ENCODE measurements around the gene SLC6A8. TPM values are rescaled to one million over a fixed set of nuclear protein-coding genes. Genes with fewer than 3 reads are reported as not detected.
"Not testable (repeated sequence)": the region's sequence is repeated elsewhere in the genome, so short reads cannot be mapped to it uniquely, and the experiment has no call there.

Gene SLC6A8
- polyA plus RNA-seq, 12 donors: 24.6 to 44.9 (median 28.9) TPM; not detected in 1

DNA sequence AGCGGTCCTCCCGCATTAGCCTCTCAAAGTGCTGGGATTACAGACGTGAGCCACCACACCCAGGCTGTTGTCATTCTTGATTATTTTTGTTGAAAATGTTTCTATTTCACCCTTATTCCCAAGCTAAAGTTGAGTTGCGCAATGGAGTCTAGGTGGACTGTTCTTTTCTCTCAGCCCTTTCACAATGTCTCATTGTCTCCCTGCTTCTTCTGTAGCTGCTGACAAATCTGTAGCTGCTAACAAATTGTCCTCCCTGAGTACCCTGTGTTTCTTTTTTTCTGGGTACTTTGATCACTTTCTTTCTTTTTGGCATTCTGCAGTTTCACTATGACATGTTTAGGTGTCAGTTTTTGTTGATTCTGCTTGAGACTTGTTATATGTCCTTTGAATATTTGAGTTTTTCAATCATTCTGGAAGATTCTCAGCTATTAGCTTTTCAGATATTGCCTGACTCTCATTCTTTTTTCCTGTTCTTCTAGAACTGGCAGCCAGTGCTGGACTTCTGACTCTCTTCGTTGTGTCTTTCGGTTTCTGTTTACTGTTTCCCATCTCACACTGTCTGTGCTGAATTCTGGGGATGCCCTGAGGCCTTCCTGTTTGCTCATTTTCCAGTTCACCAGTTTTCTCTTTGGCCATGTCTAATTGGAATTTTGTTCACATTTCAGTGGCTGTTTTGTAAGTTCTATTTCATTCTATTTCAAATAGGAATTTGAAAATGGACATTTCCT, 43.6 kb downstream of the SLC6A8 start:
- no peak for DNase-seq

DNA sequence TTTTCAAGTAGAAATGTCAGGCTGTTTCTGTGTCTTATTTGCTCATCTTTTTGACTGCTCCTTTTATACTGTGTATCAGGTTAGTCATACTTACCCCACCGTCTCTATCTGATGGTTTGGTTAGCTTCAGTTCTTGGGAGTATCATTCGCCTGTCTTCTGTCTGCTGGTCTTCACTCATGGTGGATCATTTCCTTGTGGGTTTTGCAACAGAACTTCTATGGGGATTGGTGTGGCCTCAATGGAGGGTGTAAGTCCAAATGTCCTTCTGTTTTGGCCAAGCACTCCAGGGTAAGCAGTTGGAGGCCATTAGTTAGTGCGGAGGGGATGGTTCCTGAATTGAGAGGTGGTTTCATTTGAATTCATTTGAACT, 44.1 kb downstream of the SLC6A8 start:
- DNase-seq: no peak

DNA sequence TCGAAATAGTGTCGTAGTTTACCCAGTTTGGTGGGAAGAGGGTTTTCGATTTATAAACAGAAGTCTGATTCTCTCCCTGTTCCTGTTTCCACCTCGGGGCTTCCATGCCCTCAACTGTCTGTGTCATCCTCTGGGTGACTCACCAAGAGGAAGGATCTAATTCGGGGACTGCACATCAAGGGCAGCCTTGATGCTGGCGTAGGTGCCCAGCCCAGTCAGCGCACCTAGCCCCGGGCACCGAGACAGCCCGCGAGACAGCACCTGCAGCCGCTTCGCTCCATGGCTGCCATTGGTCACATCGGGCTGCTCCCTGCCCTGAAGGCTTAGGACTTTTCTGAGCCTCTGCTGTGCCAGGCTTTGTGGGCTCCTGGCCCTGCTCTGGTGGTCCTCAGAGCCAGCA, 44.7 kb downstream of the SLC6A8 start:
- DNase-seq: no peak

DNA sequence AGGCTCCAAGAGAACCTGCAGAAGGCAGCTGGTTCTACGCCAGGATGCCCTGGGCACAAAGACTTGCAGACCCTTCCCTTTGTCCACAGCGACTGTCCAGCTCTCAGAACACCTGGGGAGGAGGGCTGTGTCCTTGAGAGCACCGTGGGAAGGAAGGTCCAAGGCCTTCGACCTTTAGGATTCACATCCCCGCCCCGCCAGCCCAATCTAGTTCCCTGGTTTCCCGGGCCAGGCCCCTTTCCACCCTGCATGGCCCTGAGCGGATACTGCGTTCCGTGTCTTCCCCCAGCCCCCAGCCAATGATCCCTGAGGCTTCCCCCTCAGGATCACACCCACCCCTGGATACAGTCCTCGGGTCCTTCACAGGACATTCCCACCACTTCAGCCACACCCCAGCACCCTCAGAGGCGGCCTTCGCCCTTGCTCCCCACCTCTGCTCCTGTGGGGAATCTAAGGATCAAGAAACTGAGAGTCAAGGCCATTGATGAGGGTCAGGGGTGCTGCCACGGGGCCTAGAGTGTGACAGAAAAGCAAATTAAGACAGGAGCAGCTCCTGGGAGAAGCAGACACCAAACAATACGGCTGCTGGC, 46.0 kb downstream of the SLC6A8 start:
- no peak for DNase-seq

DNA sequence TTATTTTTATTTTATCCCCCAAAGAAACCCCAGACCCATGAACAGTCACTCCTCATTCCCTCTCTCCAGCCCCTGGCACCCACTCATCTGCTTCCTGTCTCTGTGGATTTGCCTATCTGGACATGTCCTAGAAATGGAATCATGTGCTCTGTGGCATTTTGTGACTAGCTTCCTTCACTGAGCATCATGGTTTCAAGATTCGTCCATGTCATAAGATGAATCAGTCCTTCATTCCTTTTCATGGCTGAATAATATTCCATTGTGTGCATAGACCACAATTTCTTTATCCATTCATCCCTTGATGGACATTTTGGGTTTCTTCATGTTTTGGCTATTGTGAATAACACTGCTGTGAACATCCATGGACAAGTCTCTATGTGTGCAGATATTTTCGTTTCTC, 47.1 kb downstream of the SLC6A8 start:
- no peak for DNase-seq

DNA sequence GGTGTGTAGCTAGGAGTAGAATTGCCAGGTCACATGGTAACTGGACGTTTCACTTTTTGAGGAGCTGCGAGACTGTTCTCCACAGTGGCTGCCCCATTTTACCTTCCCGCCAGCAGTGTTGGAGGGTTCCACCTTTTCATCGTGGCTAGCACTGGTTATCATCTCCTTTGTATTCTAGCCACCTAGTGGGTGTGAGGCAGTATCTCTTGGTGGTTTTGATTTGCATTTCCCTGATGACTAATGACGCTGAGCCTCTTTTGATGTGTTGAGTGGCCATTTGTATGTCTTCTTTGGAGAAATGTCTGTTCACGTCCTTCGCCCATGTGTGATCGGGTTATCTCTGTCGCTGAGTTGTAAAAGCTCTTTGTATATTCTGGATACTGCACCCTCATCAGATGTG, 47.5 kb downstream of the SLC6A8 start:
- DNase-seq: no peak

DNA sequence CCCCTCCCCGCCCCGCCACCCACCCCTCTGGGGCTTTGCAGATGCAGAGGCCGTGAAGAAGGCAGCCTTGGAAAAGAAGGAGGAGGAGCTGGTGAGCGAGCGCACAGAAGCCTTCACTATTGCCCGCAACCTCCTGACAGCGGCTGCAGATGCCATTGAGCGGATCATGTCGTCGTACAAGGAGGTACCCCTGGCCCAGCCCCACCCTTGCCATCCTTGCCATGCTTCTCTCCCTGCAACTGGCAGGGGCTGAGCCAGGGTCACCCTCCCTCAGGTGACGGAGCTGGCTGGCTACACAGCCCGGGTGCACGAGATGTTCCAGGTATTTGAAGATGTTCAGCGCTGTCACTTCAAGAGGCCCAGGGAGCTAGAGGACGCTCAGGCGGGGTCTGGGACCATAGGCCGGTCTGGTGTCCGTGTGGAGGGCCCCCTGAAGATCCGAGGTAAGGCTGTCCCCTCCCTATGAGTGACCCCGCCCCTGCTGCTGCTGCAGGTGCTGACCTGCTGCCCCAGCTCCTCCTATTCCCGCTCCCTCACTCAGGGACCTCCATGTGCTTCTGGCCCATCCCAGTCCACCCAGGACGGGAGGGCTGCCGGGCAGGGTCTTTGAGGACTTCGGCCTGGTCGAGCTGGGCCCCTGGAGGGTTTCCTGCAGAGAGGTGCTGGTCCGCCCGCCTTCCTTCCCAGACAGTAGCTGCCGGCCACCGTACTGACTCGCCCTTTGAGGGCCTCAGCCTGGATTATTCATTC, 48.5 kb downstream of the SLC6A8 start:
- DNase-seq: no peak

DNA sequence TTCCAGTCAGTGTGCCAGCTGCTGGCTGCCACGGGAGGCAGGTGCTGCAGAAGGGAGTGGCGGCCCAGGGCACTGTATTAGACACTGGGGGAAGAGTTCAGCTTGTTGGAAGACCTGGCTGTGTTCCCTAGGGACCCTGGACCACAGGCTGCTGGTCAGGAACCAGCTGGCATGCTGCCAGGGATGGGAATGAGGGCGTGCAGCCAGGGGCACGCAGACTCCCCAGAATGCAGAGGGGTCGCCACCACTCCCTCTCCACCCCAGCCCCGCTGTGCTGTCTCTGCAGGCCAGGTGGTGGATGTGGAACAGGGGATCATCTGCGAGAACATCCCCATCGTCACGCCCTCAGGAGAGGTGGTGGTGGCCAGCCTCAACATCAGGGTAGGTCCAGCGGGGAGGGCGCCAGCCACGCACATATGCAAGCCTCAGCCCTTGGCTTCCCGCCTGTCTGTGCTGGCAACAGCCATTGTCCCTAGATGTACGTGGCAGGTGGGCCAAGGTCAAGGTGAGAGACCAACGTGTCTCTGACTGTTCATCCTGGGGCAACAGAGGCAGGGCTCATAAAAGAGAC, 49.2 kb downstream of the SLC6A8 start:
- no peak for DNase-seq

DNA sequence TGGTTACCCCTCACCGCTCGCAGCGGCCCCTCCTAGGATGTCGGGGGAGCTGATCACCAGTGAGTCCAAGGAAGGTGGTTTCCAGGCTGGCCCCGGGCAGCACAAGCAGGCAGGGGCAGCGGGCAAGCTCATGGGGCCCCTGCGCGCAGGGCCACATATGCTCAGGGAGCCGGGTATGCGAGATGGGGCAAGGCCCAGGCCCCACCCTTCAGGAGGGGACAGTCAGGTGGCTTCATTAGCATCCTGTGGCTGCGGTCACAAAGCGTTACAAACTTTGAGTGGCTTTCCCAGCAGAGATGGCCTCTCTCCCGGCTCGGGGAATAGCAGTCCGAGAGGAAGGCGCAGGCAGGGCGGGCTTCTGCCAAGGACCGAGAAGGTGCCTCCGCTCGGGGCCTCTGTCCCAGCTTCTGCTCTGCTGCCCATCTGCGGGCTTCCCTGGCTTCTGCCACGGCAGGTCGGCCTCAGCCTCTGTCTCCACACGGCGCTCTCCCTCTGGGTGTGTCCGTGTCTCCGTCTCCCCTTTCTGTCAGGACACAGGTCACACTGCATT, 50.4 kb downstream of the SLC6A8 start:
- DNase-seq: no peak

DNA sequence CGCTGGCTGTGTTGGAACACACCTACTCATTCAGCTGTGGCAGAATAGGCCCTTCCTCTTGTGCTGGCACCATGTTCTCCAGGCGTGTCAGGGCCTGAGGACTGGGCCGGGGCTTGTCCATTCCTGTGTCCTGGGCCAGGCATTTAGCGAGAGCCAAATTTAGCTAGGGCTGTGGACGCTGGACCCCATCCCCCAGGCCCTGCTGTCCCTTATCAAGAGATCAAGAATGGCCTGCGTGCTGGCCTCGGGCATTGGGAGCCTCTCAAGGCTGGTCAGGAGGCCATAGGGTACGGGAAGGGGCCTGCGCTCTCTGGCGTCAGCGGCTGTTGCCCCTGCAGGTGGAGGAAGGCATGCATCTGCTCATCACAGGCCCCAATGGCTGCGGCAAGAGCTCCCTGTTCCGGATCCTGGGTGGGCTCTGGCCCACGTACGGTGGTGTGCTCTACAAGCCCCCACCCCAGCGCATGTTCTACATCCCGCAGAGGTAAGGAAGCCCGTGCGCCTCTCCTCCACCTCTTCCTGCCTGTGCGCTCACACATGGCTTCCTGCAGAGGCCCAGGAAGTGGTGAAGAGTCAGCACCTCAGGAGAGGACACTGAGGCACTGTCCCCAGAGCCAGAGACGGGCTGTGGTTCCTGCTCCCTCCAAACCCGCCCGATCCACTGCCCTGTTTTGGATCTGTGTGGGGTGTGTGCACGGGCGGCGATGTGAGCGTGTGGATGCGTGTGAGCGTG, 52.2 kb downstream of the SLC6A8 start:
- DNase-seq: no peak

DNA sequence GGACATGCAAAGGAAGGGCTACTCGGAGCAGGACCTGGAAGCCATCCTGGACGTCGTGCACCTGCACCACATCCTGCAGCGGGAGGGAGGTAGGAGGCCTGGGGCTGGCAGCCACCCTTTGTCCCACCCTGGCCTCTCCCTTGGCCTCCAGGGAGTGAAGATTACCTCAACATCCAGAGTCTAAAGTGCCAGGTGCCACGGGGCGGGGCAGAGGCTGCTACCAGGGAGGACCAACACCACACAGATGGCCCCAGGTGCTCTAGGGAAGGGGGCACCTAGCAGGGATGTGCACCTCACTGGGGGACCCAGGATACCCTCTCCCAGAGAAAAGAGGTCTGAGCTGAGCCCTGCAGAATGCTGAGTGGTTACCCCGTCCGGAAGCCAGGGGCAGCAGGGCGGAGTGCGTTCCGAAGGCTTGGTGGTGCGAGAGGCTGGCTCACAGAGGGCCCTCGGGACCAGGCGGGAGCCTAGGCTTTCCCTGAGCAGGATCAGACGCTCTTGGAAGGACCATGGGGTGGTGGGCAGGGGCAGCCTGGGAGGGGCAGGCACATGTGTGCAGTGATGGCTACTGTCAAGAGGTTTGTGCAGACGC, 53.0 kb downstream of the SLC6A8 start:
- DNase-seq: no peak

DNA sequence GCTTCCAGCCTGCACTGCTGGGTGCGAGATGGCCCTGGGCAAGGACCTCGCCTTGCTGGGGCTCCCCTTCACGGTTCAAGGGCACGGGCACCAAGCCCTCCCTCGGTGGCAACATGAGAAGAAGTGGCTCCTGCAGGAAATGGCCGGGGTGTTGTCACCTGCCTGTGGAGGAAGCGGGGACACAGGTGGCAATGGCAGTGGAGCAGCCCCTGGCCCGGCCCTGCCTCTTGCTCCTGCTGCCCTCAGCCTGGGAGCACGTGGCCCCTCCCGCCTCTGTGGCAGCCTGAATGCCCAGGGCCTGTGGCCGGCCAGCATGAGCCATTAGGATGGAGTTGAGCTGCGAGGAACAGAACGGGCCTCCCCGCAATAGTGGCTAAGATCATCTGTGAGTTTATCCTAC, 53.7 kb downstream of the SLC6A8 start:
- no peak for DNase-seq

DNA sequence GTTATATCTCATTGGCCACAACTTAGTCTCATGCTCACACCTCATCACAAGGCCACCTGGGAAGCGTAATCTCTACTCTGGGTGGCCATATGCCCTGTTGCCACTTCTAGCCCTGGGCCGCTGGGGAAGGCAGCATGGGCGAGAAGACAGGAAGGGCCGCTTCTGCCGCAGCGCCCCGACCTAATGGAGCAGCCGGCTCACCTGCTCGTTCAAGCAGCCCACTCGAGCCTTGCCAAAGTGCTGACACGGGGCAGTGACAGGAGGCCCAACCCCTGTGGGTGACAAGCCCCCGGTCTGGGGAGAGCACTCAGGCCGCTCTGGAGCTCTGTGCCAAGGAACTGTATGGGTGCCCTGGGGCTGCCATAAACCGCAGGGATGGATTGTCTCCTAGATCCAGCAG, 54.4 kb downstream of the SLC6A8 start:
- not testable (repeated sequence) for DNase-seq

DNA sequence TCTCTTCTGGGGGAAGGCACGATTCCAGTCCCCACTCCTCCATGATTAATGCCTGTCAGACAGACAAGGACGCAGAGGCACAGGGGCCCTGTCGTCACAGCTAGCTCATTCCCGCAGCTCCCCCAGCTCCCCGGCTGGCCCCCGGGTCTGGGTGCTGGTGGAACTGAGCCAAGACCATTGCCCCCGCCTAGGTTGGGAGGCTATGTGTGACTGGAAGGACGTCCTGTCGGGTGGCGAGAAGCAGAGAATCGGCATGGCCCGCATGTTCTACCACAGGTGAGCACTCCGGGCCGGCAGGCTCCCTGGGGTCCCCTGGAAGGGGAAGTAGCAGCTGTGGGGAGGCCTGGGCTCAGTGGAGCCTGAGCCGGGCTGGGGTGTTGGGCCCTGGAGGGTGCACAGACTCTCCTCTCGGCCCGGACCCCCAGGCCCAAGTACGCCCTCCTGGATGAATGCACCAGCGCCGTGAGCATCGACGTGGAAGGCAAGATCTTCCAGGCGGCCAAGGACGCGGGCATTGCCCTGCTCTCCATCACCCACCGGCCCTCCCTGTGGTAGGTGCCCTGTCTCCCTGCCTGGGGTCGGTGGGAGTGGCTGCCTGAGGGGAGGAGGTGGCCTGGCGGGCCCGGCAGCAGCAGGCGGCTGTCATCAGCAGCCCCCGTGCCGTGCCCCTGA, 55.2 kb downstream of the SLC6A8 start:
- DNase-seq: not testable (repeated sequence)

DNA sequence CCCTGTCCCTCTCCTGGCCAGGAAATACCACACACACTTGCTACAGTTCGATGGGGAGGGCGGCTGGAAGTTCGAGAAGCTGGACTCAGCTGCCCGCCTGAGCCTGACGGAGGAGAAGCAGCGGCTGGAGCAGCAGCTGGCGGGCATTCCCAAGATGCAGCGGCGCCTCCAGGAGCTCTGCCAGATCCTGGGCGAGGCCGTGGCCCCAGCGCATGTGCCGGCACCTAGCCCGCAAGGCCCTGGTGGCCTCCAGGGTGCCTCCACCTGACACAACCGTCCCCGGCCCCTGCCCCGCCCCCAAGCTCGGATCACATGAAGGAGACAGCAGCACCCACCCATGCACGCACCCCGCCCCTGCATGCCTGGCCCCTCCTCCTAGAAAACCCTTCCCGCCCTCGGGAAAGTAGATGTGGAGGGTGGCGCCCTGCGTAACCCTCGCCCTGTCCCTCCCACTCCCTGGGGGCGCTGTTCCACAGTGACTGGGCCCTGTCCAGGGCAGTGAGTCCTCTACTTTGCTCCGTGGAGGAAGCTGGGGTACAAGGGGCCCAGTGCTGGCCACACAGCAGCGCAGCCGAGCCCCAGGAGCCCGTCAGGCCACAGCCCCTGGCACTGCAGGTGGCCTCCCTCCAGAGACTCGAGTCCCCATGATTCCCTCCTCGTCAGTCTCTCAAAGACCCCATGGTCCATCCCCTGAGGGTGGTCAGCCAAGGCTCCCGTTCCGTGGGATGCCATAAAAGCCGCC, 55.9 kb downstream of the SLC6A8 start:
- not testable (repeated sequence) for DNase-seq

DNA sequence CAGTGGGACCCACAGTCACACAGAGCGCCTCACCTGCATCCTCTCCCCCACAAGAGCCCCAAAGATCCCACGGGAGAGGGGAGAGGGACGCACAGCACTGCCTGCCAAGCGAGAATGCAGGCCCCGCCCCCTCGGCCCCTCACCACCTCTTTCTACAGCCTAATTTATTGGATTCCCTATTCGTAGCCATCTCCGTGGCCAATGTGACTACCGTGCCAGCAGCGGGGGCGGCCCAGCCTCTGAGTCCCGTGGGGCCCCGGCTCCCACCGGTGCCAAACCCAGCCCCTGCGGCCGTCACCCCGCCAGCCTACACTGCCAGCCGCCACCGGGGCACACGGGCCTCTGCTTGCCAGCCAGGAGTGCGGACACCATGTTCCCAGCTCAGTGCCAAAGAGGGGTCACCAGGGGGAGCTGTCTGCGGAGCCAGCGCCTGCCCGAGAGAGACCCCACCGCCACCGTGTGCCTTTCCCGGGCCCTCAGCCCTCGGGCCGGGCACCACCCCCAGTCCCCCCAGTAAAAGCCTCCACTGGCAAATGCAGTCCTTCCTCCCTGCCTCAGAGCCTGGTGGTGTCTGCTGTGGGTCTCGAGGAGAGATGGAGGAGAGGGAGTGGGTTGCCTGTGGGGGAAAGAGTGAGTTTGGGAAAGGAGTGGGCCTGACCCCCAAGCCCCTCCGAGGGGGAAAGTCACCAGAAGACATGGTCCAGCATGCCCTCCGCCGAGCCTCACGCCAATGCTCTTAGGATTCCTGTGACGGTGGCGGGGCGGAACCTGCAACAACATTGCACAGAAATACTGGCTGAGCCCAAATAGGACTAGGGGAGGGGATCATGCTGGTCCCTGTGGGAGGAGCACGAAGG, 56.7 kb downstream of the SLC6A8 start:
- DNase-seq: no peak

DNA sequence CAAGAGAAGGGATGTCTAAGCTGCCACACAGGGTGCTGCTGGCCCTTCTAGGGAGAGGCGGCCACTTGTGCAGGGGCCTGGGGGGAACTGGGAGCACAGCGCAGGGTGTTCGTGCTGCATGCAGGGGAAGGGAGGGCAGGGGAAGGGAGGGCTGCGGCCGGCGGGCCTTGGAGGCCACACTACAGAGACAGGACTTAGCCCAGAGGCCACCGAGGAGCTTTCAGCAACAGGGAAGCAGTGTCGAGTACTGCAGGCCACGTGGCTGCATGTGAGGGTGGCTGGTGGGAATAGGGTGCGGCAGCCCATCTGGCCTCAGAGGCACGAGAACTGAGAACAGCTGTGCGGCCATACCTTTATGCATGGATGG, 57.3 kb downstream of the SLC6A8 start:
- DNase-seq: not testable (repeated sequence)
